PFSK-1 (cell line): ENCODE data around the gene MAP2K7.

Source experiments
- FOXP2 ChIP-seq: optimal IDR thresholded peaks from 2 replicates; pipeline ENCODE3; 2011; ENCODE audit warnings: borderline replicate concordance, control low read depth, inconsistent platforms; ENCODE audit not compliant: insufficient read depth; ENCODE audit errors: extremely low read length, extremely low read depth
- POLR2AphosphoS5 ChIP-seq: IDR thresholded peaks from 2 replicates; pipeline ENCODE4 v1.6.1; 2012; ENCODE audit warnings: low read depth, mild to moderate bottlenecking, control low read depth, low read length, moderate library complexity
- REST ChIP-seq, 2 experiments: IDR thresholded peaks; 2 replicates each; pipeline versions ENCODE4 v1.6.1 to v1.8.0; 2011 to 2012; ENCODE audit warnings: low read depth in 2 of 2, low read length in 2 of 2, control low read depth in 1 of 2, inconsistent platforms in 1 of 2, mild to moderate bottlenecking in 1 of 2, moderate library complexity in 1 of 2; ENCODE audit not compliant: insufficient read depth in 1 of 2
- SIN3A ChIP-seq: IDR thresholded peaks from 2 replicates; pipeline ENCODE4 v1.6.1; 2012; ENCODE audit warnings: mild to moderate bottlenecking, low read length, moderate library complexity, borderline replicate concordance; ENCODE audit not compliant: insufficient read depth
- TAF1 ChIP-seq: IDR thresholded peaks from 2 replicates; pipeline ENCODE4 v1.6.1; 2012; ENCODE audit warnings: low read length, control low read depth, borderline replicate concordance; ENCODE audit not compliant: insufficient read depth

Gene MAP2K7

GRCh38 chr19:7861619-7862412, 41.9 kb upstream of the MAP2K7 start:
- TF ChIP-seq POLR2AphosphoS5 (no peak), SIN3A (no peak), TAF1 (no peak), REST (IDR thresholded peaks at IDR 0.05; ENCODE audit: insufficient read depth in 1 of 2, low read depth in 2 of 2, low read length in 2 of 2) (no peak)

- TF ChIP-seq FOXP2: no peak
- no peak for TF ChIP-seq REST (IDR thresholded peaks at IDR 0.05; ENCODE audit: insufficient read depth in 1 of 2, low read depth in 2 of 2, low read length in 2 of 2)
- no peak for TF ChIP-seq TAF1
- no peak for TF ChIP-seq POLR2AphosphoS5
- no peak for TF ChIP-seq SIN3A
These were observed 41.2 kb upstream of the MAP2K7 start for GRCh38 chr19:7862413-7862951.

- no peak for TF ChIP-seq REST (IDR thresholded peaks at IDR 0.05; ENCODE audit: insufficient read depth in 1 of 2, low read depth in 2 of 2, low read length in 2 of 2)
- TF ChIP-seq TAF1: no peak
- TF ChIP-seq POLR2AphosphoS5: no peak
- TF ChIP-seq FOXP2: no peak
- no peak for TF ChIP-seq SIN3A
These were observed 40.3 kb upstream of the MAP2K7 start for GRCh38 chr19:7863157-7863970.

GRCh38 chr19:7863971-7864689, 39.5 kb upstream of the MAP2K7 start:
- no peak for TF ChIP-seq POLR2AphosphoS5
- TF ChIP-seq TAF1: no peak
- TF ChIP-seq REST (IDR thresholded peaks at IDR 0.05; ENCODE audit: insufficient read depth in 1 of 2, low read depth in 2 of 2, low read length in 2 of 2): no peak
- TF ChIP-seq SIN3A: no peak
- no peak for TF ChIP-seq FOXP2
